ENCODE data around the gene IPO8. TPM values are rescaled to one million over a fixed set of nuclear protein-coding genes. Genes with fewer than 3 reads are reported as not detected.
"Not testable (repeated sequence)": the region's sequence is repeated elsewhere in the genome, so short reads cannot be mapped to it uniquely, and the experiment has no call there.

IPO8 gene
- total and polyA plus RNA-seq, 2 of the 8 experiments (the other 6 are each of a cell fraction or from before 2014, with no cell fraction given): 7.2 to 59.8 TPM

GRCh38 chr12:30622509-30622908, 73.2 kb downstream of the IPO8 start:
- no peak overlapping the region for H2BK15ac ChIP-seq (ENCODE audit: low read length)
- H3K4ac ChIP-seq (replicated peaks; ENCODE audit: insufficient read length, low read depth, low read length): no peak overlapping the region
- H3K27me3 ChIP-seq (replicated peaks in 1 of 4; ENCODE audit: control insufficient read depth in 3 of 4, extremely low read depth in 1 of 4, insufficient read depth in 3 of 4, low read length in 3 of 4): no peaks in the 10 kb centered on the region
- no peak for DNase-seq (ENCODE audit: low read depth in 1 of 2, low spot score in 2 of 2)
- H2AFZ ChIP-seq (ENCODE audit: low read length): no peak overlapping the region
- H3K79me1 ChIP-seq (ENCODE audit: low read depth, low read length): no peaks in the 10 kb centered on the region
- H3K23me2 ChIP-seq (ENCODE audit: low read depth, low read length): no peaks in the 10 kb centered on the region
- H2BK20ac ChIP-seq (ENCODE audit: low read length): no peak overlapping the region
- no peak overlapping the region for H2BK5ac ChIP-seq (ENCODE audit: low read depth, low read length)
- H3K56ac ChIP-seq (replicated peaks; ENCODE audit: insufficient read length, low read depth, low read length): no peak overlapping the region
- H3K18ac ChIP-seq (ENCODE audit: extremely low read depth, low read length): no peak overlapping the region
- no peak overlapping the region for H3K14ac ChIP-seq (ENCODE audit: insufficient read length)
- H3K9ac ChIP-seq (replicated peaks in 1 of 4; ENCODE audit: extremely low read depth in 1 of 4, low read depth in 3 of 4, low read length in 3 of 4): no peak overlapping the region
- POLR2A ChIA-PET (ENCODE audit: partially characterized antibody): no interaction called here
- no peak overlapping the region for H4K91ac ChIP-seq (replicated peaks; ENCODE audit: insufficient read length, low read length)
- no peak overlapping the region for H3K4me3 ChIP-seq (ENCODE audit: extremely low read depth in 1 of 4, insufficient read depth in 2 of 4, low read depth in 3 of 4, low read length in 4 of 4)
- no peak overlapping the region for H4K8ac ChIP-seq (ENCODE audit: extremely low read depth, insufficient read depth, low read length)
- no peak overlapping the region for H2AK5ac ChIP-seq (ENCODE audit: low read depth, low read length)
- H4K20me1 ChIP-seq (replicated peaks in 1 of 2; ENCODE audit: control insufficient read depth in 1 of 2, insufficient read depth in 2 of 2, low read length in 2 of 2): no peaks in the 10 kb centered on the region
- no peak for FAIRE-seq
- H3K4me1 ChIP-seq (replicated peaks in 1 of 4; ENCODE audit: control insufficient read depth in 3 of 4, insufficient read depth in 4 of 4, low read length in 3 of 4): no peaks in the 10 kb centered on the region
- no peak overlapping the region for H3K27ac ChIP-seq (ENCODE audit: low read depth, low read length)
- H3K4me2 ChIP-seq (ENCODE audit: insufficient read depth in 1 of 2, low read depth in 2 of 2, low read length in 2 of 2): no peak overlapping the region
- no peak overlapping the region for H4K5ac ChIP-seq (ENCODE audit: insufficient read length, low read depth, low read length)
- H3K23ac ChIP-seq (ENCODE audit: insufficient read length): no peak overlapping the region
- H3K79me2 ChIP-seq (ENCODE audit: control insufficient read depth in 1 of 2, insufficient read depth in 2 of 2, low read length in 2 of 2): no peaks in the 10 kb centered on the region
- no peak overlapping the region for H2BK120ac ChIP-seq (replicated peaks; ENCODE audit: low read depth, low read length)
- CTCF ChIA-PET (ENCODE audit: partially characterized antibody): no interaction called here
- no peak overlapping the region for H2BK12ac ChIP-seq (ENCODE audit: low read depth, low read length)
- no peaks in the 10 kb centered on the region for H3K36me3 ChIP-seq (ENCODE audit: control insufficient read depth in 2 of 4, insufficient read depth in 4 of 4, low read length in 3 of 4)
- 82% methylated on average over 1 of the region's 1 CpG; no CpG with 5 or more reads in 1 of the 2 experiments for WGBS, 2 experiments (ENCODE audit: extremely low coverage in 1 of 2, insufficient coverage in 1 of 2, insufficient read length in 1 of 2, insufficient replicate concordance in 2 of 2, low coverage in 1 of 2, low lambda C conversion rate in 2 of 2, missing lambda C conversion rate in 1 of 2)
- no peaks in the 10 kb centered on the region for H3K9me3 ChIP-seq (ENCODE audit: insufficient read depth in 2 of 2, low read depth in 1 of 2, low read length in 1 of 2)
- no peak for TF ChIP-seq CREB1 (IDR thresholded peaks at IDR 0.05)

GRCh38 chr12:30621663-30622241, 73.9 kb downstream of the IPO8 start:
- H3K18ac ChIP-seq (ENCODE audit: extremely low read depth, low read length); H2BK12ac ChIP-seq (ENCODE audit: low read depth, low read length); H4K20me1 ChIP-seq (replicated peaks in 1 of 2; ENCODE audit: control insufficient read depth in 1 of 2, insufficient read depth in 2 of 2, low read length in 2 of 2); H3K14ac ChIP-seq (ENCODE audit: insufficient read length); FAIRE-seq; H4K5ac ChIP-seq (ENCODE audit: insufficient read length, low read depth, low read length); H3K27me3 ChIP-seq (replicated peaks in 1 of 4; ENCODE audit: control insufficient read depth in 3 of 4, extremely low read depth in 1 of 4, insufficient read depth in 3 of 4, low read length in 3 of 4); H2AK5ac ChIP-seq (ENCODE audit: low read depth, low read length); H3K4me1 ChIP-seq (replicated peaks in 1 of 4; ENCODE audit: control insufficient read depth in 3 of 4, insufficient read depth in 4 of 4, low read length in 3 of 4); H3K4ac ChIP-seq (replicated peaks; ENCODE audit: insufficient read length, low read depth, low read length); H3K27ac ChIP-seq (ENCODE audit: low read depth, low read length); H4K91ac ChIP-seq (replicated peaks; ENCODE audit: insufficient read length, low read length); H2BK5ac ChIP-seq (ENCODE audit: low read depth, low read length); H3K23me2 ChIP-seq (ENCODE audit: low read depth, low read length); H3K4me3 ChIP-seq (ENCODE audit: extremely low read depth in 1 of 4, insufficient read depth in 2 of 4, low read depth in 3 of 4, low read length in 4 of 4); H2BK15ac ChIP-seq (ENCODE audit: low read length); H3K56ac ChIP-seq (replicated peaks; ENCODE audit: insufficient read length, low read depth, low read length); H3K79me1 ChIP-seq (ENCODE audit: low read depth, low read length); H2AFZ ChIP-seq (ENCODE audit: low read length); H2BK120ac ChIP-seq (replicated peaks; ENCODE audit: low read depth, low read length); H3K9ac ChIP-seq (replicated peaks in 1 of 4; ENCODE audit: extremely low read depth in 1 of 4, low read depth in 3 of 4, low read length in 3 of 4); H3K79me2 ChIP-seq (ENCODE audit: control insufficient read depth in 1 of 2, insufficient read depth in 2 of 2, low read length in 2 of 2); H3K4me2 ChIP-seq (ENCODE audit: insufficient read depth in 1 of 2, low read depth in 2 of 2, low read length in 2 of 2); H4K8ac ChIP-seq (ENCODE audit: extremely low read depth, insufficient read depth, low read length); H3K23ac ChIP-seq (ENCODE audit: insufficient read length); H3K36me3 ChIP-seq (ENCODE audit: control insufficient read depth in 2 of 4, insufficient read depth in 4 of 4, low read length in 3 of 4); DNase-seq (ENCODE audit: low read depth in 1 of 2, low spot score in 2 of 2); H3K9me3 ChIP-seq (ENCODE audit: insufficient read depth in 2 of 2, low read depth in 1 of 2, low read length in 1 of 2); H2BK20ac ChIP-seq (ENCODE audit: low read length): not testable (repeated sequence)
- WGBS, 2 experiments (ENCODE audit: extremely low coverage in 1 of 2, insufficient coverage in 1 of 2, insufficient read length in 1 of 2, insufficient replicate concordance in 2 of 2, low coverage in 1 of 2, low lambda C conversion rate in 2 of 2, missing lambda C conversion rate in 1 of 2): 89% methylated on average over 4 of the region's 4 CpGs; no CpG with 5 or more reads in 1 of the 2 experiments
- POLR2A ChIA-PET (ENCODE audit: partially characterized antibody): interaction anchor here (0.7 kb wide), 1 partner anchor 126 kb away, joined by 3 read pairs; no protein-coding TSS in a partner anchor
- CTCF ChIA-PET (ENCODE audit: partially characterized antibody): interaction anchor here (0.6 to 0.7 kb wide), 3 partner anchors 71 to 910 kb away, joined by 3 to 4 read pairs (median 3); no protein-coding TSS in a partner anchor
